D721Med (cell line): ENCODE measurements around the gene GPR21.

Source experiments
- DNase-seq: peaks from one replicate; pipeline ENCODE4 v3.0.0; 2011; ENCODE audit warnings: low spot score; ENCODE audit not compliant: insufficient read length
- FAIRE-seq: peaks from 2 replicates; lab custom pipeline; 2011; peaks lifted over from hg19 to GRCh38; lab: Jason Lieb, UNC
- CTCF ChIP-seq: IDR thresholded peaks from 2 replicates; pipeline ENCODE4 v1.5.1; 2012; ENCODE audit warnings: mild to moderate bottlenecking, control low read depth; ENCODE audit not compliant: insufficient read depth; ENCODE audit errors: missing control alignments

The GPR21 gene

GRCh38 chr9:123000371-123001068 is 32.9 kb upstream of the GPR21 start:
- DNase-seq (no peak), FAIRE-seq (no peak)
- TF ChIP-seq CTCF, result no peak

GRCh38 chr9:123002754-123003153 is 30.7 kb upstream of the GPR21 start:
- TF ChIP-seq CTCF, result no peak
- FAIRE-seq (no peak), DNase-seq (no peak)

GRCh38 chr9:123003466-123003865 is 30.0 kb upstream of the GPR21 start:
- FAIRE-seq (no peak), DNase-seq (no peak)
- no peak for TF ChIP-seq CTCF

- no peak for DNase-seq
- TF ChIP-seq CTCF, result no peak
- FAIRE-seq, result no peak
Observed at GRCh38 chr9:123005964-123006363, 27.5 kb upstream of the GPR21 start.

GRCh38 chr9:123007269-123007668 is 26.2 kb upstream of the GPR21 start:
- DNase-seq (no peak), FAIRE-seq (no peak)
- no peak for TF ChIP-seq CTCF

GRCh38 chr9:123008909-123009308 is 24.6 kb upstream of the GPR21 start:
- FAIRE-seq (no peak), DNase-seq (no peak)
- no peak for TF ChIP-seq CTCF

- no peak for FAIRE-seq
- no peak for DNase-seq
- TF ChIP-seq CTCF, result no peak
Observed at GRCh38 chr9:123011380-123011779, 22.1 kb upstream of the GPR21 start.
